OCI-LY1 (cell line): ENCODE results near the gene ART1.

Source experiments
- H2AFZ ChIP-seq: fragments of 200-600 bp; sonication (generic), shearing (Covaris generic); 2 replicates; pipeline ENCODE4 v1.6.0; 2014; ENCODE audit warnings: antibody characterized with exemption, mild to moderate bottlenecking, low read length
- H3F3A ChIP-seq: fragments of 200-600 bp; sonication (generic), shearing (Covaris generic); 2 replicates; pipeline ENCODE4 v1.6.0; 2014; ENCODE audit warnings: mild to moderate bottlenecking, antibody characterized with exemption, low read length, moderate library complexity; ENCODE audit not compliant: insufficient read depth
- H3K27ac ChIP-seq: fragments of 200-600 bp; sonication (generic); 2 replicates; pipeline ENCODE4 v1.5.1; 2014; ENCODE audit warnings: low read length, mixed run types, mild to moderate bottlenecking, low read depth; ENCODE audit not compliant: poor library complexity, severe bottlenecking
- H3K27me3 ChIP-seq: fragments of 200-600 bp; sonication (generic); 2 replicates; pipeline ENCODE4 v1.6.0; 2014; ENCODE audit warnings: antibody characterized with exemption, mild to moderate bottlenecking, low read length, moderate library complexity; ENCODE audit not compliant: insufficient read depth
- H3K36me3 ChIP-seq: fragments of 200-600 bp; sonication (generic); 2 replicates; pipeline ENCODE4 v1.6.1; 2014; ENCODE audit warnings: mild to moderate bottlenecking, antibody characterized with exemption, low read length, moderate library complexity, mixed read lengths; ENCODE audit not compliant: insufficient read depth
- H3K4me1 ChIP-seq: fragments of 200-600 bp; sonication (generic); 2 replicates; pipeline ENCODE4 v1.5.1; 2014; ENCODE audit warnings: mild to moderate bottlenecking, low read length, moderate library complexity; ENCODE audit not compliant: insufficient read depth, severe bottlenecking
- H3K4me2 ChIP-seq: fragments of 200-600 bp; sonication (generic), shearing (Covaris generic); 2 replicates; pipeline ENCODE4 v1.6.1; 2014; ENCODE audit warnings: low read length
- H3K4me3 ChIP-seq: fragments of 200-600 bp; sonication (generic); 2 replicates; pipeline ENCODE4 v1.5.1; 2014; ENCODE audit warnings: low read length, low read depth, mild to moderate bottlenecking, mixed read lengths; ENCODE audit not compliant: poor library complexity, severe bottlenecking
- H3K79me2 ChIP-seq: fragments of 200-600 bp; shearing (Covaris generic); 2 replicates; pipeline ENCODE4 v1.6.1; 2016; ENCODE audit warnings: mixed run types, low read length, mixed read lengths; ENCODE audit not compliant: insufficient read depth
- H3K9ac ChIP-seq: fragments of 200-600 bp; sonication (generic), shearing (Covaris generic); 2 replicates; pipeline ENCODE4 v1.6.1; 2014; ENCODE audit warnings: mild to moderate bottlenecking, low read length, mixed read lengths
- H3K9me2 ChIP-seq: fragments of 200-600 bp; sonication (generic), shearing (Covaris generic); 2 replicates; pipeline ENCODE4 v1.6.1; 2014; ENCODE audit warnings: low read depth, mild to moderate bottlenecking, low read length, mixed read lengths
- H3K9me3 ChIP-seq: fragments of 200-600 bp; shearing (Covaris generic); 2 replicates; pipeline ENCODE4 v1.6.1; 2014; ENCODE audit warnings: low read length, mixed read lengths
- H4K20me1 ChIP-seq: fragments of 200-600 bp; sonication (generic), shearing (Covaris generic); 2 replicates; pipeline ENCODE4 v1.6.0; 2016; ENCODE audit warnings: mild to moderate bottlenecking, low read length; ENCODE audit not compliant: insufficient read depth
- EZH2 ChIP-seq: fragments of 200-600 bp; sonication (generic), shearing (Covaris generic); IDR thresholded peaks from 2 replicates; pipeline ENCODE4 v1.8.0; 2017; ENCODE audit warnings: borderline replicate concordance, mixed run types, mild to moderate bottlenecking, antibody characterized with exemption, low read length, moderate library complexity, mixed read lengths
- TF ChIP-seq, protein P1 (sequence below): fragments of 200-600 bp; sonication (generic), shearing (Covaris generic); IDR thresholded peaks from 2 replicates; pipeline ENCODE4 v1.5.1; 2017; ENCODE audit warnings: mild to moderate bottlenecking, antibody characterized with exemption, low read length, moderate library complexity, mixed read lengths

ART1 gene

DNA sequence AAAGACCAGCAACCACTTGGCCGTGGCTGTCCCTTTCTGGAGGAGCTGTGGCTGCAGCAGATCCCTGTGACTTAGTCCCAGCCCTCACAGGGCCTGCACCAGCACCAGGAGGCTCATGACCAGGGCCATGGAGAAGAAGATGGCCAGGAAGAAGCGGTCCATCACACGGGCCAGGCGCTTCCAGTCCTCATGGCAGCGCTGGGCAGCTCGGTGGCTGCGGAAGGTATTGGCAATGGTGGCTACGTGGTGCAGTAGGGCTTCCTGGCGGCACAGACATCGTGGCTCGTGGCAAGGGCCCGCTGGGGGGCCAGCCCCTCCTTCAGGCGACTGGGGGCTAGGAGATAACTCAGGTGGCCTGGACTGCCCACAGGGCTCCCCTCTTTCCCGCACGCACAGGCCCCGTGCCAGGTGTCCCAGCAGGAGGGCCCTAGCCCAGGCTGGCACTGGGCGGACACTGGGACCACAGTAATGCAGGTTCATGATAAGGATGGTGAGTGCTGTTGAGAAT is 21.1 kb downstream of the ART1 start:
- Histone ChIP-seq H3K4me1 (no peaks in the 10 kb centered on the region), H3K27ac (no peak overlapping the region), H3K9ac (no peak overlapping the region), H4K20me1 (no peaks in the 10 kb centered on the region), H3K9me2 (no peaks in the 10 kb centered on the region), H3K27me3 (no peaks in the 10 kb centered on the region), H2AFZ (no peak overlapping the region), H3K79me2 (no peaks in the 10 kb centered on the region), H3K36me3 (peaks cover 46% of the 10 kb centered on the region), H3K4me3 (no peak overlapping the region), H3F3A (no peaks in the 10 kb centered on the region), H3K4me2 (no peak overlapping the region), H3K9me3 (no peaks in the 10 kb centered on the region)
- TF ChIP-seq, protein P1, sequence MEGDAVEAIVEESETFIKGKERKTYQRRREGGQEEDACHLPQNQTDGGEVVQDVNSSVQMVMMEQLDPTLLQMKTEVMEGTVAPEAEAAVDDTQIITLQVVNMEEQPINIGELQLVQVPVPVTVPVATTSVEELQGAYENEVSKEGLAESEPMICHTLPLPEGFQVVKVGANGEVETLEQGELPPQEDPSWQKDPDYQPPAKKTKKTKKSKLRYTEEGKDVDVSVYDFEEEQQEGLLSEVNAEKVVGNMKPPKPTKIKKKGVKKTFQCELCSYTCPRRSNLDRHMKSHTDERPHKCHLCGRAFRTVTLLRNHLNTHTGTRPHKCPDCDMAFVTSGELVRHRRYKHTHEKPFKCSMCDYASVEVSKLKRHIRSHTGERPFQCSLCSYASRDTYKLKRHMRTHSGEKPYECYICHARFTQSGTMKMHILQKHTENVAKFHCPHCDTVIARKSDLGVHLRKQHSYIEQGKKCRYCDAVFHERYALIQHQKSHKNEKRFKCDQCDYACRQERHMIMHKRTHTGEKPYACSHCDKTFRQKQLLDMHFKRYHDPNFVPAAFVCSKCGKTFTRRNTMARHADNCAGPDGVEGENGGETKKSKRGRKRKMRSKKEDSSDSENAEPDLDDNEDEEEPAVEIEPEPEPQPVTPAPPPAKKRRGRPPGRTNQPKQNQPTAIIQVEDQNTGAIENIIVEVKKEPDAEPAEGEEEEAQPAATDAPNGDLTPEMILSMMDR, result no peak
- no peak for TF ChIP-seq EZH2

DNA sequence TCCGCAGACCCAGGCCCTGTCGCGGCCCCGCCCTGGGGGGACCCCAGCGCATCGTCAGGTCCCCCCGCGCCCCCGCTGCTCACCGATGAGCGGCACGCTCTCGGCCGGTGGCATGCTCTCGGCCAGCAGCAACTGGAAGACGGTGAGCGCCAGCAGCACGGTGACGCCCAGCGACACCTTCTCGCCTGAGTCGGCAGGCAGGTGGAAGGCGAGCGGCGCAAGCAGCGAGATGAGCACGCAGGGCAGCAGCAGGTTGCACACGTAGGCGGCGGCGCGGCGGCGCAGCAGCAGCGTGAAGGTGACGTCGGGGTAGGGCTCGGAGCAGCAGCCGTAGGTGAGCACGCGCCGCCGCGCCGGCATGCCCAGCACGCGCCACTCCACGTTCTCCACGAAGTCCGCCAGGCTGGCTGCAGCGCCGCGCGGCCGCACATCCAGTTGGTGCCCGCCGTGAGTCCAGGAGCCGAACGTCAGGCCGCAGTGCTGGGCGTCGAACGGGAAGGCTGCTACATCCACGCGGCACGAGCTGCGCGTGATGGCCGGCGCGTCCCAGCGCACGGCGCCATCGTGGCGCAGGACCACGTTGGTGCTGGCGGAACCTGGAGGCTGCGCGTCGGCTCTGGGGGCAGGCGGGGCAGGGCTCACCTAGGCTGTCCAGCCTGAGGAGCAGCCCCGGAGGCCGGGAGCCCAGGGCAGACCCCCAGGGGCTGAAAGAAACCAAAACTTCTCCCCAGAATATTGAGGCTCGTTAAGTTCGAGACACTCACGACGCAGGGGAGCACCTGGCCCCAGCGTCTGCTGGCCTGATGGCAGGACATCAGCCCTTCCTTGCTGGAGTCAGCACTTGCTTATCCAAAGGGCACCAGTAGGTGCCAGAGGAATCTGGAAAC is 22.5 kb downstream of the ART1 start:
- Histone ChIP-seq H3F3A (no peaks in the 10 kb centered on the region), H3K9me2 (no peaks in the 10 kb centered on the region), H2AFZ (no peak overlapping the region), H3K27ac (no peak overlapping the region), H4K20me1 (no peaks in the 10 kb centered on the region), H3K79me2 (no peaks in the 10 kb centered on the region), H3K36me3 (peaks cover 48% of the 10 kb centered on the region), H3K4me3 (no peak overlapping the region), H3K27me3 (no peaks in the 10 kb centered on the region), H3K9ac (no peak overlapping the region), H3K4me2 (no peak overlapping the region), H3K4me1 (no peaks in the 10 kb centered on the region), H3K9me3 (no peaks in the 10 kb centered on the region)
- TF ChIP-seq, protein P1, result no peak
- no peak for TF ChIP-seq EZH2

DNA sequence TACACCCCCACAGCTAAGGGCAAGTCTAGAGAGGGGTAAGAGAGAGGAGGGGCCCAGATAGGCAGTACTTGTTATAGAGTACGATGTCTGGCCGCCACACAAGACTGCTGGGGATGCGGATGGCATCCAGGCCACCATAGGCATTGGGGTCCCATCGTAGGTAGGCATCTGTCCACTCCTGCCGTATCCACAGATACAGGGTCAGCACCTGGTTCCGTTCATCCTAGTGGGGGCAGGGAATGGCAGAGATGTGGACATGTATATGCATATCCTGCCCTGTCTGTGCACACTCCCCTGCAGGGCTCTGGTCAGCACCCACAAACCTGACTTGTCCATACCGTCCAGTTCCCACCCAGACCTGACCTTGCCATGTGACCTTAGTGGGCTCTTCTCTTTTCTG is 24.2 kb downstream of the ART1 start:
- TF ChIP-seq, protein P1, result no peak
- no peak for TF ChIP-seq EZH2
- Histone ChIP-seq H3K9me3 (no peaks in the 10 kb centered on the region), H3K79me2 (no peaks in the 10 kb centered on the region), H3K4me1 (no peaks in the 10 kb centered on the region), H3K27ac (no peak overlapping the region), H2AFZ (no peak overlapping the region), H3F3A (no peaks in the 10 kb centered on the region), H3K36me3 (peaks cover 64% of the 10 kb centered on the region), H3K4me3 (no peak overlapping the region), H3K4me2 (no peak overlapping the region), H3K27me3 (no peaks in the 10 kb centered on the region), H3K9me2 (no peaks in the 10 kb centered on the region), H3K9ac (no peak overlapping the region), H4K20me1 (no peaks in the 10 kb centered on the region)
